ENCODE data around the gene ICAM4.

ICAM4 gene

DNA sequence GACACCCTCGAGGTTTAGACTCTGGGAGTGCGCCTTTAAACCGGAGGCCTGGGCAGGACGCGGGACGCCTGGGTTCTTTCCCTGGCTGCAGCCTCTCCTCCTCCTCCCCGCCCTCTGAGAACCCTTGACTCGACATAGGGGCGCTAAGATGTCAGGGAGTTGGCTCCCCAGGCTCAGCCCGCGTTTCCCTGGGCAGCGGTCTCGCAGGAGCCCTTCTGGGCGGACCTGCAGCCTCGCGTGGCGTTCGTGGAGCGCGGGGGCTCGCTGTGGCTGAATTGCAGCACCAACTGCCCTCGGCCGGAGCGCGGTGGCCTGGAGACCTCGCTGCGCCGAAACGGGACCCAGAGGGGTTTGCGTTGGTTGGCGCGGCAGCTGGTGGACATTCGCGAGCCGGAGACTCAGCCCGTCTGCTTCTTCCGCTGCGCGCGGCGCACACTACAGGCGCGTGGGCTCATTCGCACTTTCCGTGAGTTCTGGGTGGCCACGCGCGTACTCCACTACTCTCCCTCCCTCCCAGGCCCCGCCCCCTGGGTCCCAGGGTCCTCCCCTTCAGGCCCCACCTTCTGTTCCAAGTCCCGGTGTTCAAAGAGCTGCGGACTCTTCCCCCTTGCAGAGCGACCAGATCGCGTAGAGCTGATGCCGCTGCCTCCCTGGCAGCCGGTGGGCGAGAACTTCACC is 4.3 kb downstream of the ICAM4 start:
- DNase-seq (ENCODE audit: low spot score), result peak; percentile 67

DNA sequence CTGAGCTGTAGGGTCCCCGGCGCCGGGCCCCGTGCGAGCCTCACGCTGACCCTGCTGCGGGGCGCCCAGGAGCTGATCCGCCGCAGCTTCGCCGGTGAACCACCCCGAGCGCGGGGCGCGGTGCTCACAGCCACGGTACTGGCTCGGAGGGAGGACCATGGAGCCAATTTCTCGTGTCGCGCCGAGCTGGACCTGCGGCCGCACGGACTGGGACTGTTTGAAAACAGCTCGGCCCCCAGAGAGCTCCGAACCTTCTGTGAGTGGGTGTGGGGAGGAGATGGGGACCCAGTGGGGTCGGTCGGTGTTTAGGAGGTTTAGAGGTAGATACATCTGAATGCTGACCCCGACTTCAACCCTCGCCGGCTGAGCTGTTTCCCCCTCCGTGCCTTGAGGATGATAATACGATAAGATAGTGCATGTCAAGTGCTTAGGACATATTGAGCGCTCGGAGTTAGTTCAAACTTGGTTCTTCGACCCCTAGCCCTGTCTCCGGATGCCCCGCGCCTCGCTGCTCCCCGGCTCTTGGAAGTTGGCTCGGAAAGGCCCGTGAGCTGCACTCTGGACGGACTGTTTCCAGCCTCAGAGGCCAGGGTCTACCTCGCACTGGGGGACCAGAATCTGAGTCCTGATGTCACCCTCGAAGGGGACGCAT is 4.9 kb downstream of the ICAM4 start:
- DNase-seq (ENCODE audit: low spot score), result peak; percentile 64

DNA sequence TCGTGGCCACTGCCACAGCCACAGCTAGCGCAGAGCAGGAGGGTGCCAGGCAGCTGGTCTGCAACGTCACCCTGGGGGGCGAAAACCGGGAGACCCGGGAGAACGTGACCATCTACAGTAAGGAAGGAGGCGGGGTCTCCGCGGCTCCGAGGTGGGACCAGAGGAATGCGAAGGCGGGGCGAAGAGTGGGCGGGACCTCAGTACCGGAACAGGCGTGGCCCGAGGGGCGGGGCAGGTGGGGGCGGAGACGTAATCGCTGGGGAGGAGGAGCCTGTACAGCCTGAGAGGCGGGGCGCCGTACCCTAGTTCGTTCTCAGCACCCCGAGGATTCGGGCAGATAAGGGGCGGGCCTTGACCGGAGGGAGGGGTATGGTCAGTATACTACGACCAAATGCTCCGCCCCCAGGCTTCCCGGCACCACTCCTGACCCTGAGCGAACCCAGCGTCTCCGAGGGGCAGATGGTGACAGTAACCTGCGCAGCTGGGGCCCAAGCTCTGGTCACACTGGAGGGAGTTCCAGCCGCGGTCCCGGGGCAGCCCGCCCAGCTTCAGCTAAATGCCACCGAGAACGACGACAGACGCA is 5.5 kb downstream of the ICAM4 start:
- peak; percentile 73 for DNase-seq (ENCODE audit: low spot score)

DNA sequence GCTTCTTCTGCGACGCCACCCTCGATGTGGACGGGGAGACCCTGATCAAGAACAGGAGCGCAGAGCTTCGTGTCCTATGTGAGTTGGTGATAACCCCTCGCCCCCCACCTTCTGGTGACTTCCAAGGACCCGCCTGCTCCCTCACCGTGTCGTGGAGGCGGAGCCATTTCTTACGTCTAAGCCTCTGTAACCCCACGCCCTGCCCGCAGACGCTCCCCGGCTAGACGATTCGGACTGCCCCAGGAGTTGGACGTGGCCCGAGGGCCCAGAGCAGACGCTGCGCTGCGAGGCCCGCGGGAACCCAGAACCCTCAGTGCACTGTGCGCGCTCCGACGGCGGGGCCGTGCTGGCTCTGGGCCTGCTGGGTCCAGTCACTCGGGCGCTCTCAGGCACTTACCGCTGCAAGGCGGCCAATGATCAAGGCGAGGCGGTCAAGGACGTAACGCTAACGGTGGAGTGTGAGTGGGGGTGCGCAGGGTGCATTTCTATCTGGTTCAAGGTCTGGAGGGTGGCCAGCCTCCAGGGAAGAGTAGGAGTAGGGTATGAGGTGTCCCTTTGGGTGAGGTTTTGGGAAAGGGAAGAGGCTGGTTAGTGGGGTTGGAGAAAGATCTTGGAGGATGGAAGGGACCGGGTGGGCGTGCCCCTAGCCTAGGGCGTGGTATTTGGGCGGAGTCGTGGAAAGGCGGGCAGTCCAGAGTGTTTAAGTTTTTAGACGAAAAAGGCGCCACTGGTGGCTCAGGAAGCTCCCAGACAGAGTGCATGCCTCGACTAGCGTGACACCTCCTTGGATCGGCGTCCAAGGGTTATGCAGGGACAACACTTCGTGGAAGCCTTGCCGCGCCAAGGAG is 6.3 kb downstream of the ICAM4 start:
- DNase-seq (ENCODE audit: low spot score), result peak; percentile 62

DNA sequence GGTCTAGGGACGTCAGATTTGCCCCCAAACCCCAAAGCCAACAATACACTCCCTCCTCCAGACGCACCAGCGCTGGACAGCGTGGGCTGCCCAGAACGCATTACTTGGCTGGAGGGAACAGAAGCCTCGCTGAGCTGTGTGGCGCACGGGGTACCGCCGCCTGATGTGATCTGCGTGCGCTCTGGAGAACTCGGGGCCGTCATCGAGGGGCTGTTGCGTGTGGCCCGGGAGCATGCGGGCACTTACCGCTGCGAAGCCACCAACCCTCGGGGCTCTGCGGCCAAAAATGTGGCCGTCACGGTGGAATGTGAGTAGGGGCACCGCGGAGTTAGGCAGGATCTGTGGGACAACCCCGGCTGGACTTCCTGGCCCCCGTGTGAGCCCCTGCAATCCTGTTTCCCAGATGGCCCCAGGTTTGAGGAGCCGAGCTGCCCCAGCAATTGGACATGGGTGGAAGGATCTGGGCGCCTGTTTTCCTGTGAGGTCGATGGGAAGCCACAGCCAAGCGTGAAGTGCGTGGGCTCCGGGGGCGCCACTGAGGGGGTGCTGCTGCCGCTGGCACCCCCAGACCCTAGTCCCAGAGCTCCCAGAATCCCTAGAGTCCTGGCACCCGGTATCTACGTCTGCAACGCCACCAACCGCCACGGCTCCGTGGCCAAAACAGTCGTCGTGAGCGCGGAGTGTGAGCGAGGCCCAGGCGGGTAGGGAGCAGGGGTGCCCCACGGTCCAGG is 7.0 kb downstream of the ICAM4 start:
- no peak for DNase-seq (ENCODE audit: low spot score)

DNA sequence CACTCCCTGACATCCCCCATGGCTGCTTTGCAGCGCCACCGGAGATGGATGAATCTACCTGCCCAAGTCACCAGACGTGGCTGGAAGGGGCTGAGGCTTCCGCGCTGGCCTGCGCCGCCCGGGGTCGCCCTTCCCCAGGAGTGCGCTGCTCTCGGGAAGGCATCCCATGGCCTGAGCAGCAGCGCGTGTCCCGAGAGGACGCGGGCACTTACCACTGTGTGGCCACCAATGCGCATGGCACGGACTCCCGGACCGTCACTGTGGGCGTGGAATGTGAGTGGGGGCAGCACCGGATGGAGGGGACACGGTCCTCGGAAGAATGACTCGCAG is 7.6 kb downstream of the ICAM4 start:
- peak; percentile 63 for DNase-seq (ENCODE audit: low spot score)

DNA sequence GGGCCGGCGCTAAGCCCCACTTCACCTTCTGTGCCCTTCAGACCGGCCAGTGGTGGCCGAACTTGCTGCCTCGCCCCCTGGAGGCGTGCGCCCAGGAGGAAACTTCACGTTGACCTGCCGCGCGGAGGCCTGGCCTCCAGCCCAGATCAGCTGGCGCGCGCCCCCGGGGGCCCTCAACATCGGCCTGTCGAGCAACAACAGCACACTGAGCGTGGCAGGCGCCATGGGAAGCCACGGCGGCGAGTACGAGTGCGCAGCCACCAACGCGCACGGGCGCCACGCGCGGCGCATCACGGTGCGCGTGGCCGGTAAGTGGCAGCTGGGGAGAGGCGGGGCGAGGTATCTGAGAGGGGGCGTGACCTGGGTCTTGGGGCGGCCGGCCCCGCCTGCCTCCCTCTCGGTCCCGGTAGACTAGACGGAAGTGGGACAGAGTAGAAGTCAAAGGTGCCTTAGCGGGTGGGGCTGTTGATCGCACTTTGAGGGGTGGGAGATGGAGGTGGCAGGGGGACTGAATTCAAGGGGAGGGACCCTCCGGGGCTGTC is 8.6 kb downstream of the ICAM4 start:
- DNase-seq (ENCODE audit: low spot score), result no peak

DNA sequence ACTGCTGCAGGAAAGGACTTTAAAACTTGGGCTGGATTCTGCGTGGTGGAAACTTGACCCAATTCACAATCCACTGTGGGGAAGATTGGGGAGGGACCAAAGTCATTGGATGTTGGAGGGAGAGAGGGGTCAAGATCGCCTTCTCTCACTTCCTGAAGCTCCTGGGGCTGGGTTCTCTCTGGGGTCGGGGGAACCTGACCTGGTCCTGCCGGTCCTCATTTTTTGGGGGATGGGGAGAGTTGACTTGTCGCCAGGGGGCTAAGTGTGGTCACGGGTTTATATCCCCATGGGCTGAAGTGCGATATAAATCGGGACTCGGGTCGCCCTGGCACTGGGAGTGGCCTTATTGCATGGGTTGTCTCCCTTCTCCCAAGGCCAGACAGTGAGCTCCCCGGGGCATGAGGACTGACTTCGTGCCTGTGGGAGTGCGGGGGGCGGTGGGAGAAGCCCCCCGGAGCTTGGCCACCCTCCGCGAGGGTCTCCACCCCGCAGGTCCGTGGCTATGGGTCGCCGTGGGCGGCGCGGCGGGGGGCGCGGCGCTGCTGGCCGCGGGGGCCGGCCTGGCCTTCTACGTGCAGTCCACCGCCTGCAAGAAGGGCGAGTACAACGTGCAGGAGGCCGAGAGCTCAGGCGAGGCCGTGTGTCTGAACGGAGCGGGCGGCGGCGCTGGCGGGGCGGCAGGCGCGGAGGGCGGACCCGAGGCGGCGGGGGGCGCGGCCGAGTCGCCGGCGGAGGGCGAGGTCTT is 9.3 kb downstream of the ICAM4 start:
- DNase-seq (ENCODE audit: low spot score), result no peak

DNA sequence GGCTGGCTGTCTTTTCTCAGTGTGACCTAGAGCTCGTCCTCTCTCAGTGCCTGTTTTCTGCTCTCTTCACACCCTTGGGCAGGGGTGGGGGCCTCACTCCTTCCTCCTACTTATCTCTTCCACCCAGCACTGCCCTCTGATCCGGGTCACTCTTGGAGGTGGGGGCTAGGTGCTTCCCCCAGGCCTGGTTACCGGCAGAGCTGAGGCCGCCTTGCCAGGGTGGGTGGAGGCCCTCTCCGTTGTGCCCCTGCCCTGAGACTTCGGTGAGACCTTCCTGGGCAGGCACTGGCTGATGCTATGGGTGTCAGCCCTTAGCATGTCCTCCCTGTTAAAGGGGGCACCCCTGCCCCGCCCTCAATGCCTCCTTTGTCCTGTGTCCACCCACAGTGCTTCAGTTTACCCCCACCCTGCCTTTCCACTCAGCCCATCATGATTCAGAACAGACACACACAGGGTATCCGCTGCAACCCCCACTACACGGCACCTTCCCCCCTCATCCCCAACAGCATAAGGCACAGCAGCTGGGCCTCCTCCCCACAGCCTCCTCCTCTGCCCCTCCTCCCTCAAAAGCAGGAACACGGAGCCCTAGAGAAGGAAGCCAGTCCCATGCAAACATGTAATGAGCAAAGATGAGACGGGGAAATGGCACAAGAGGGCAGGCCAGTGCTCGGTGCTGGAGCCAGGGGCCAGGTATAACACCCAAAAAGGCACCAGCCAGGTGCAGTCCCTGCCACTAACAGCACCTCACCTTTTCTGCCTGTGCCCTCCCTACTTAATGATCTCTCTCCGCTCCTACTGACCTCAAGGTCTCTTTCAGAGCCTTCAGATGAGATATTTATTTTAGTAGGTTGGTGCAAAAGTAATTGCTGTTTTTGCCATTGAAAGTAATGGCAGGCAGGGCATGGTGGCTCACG is 13.0 kb downstream of the ICAM4 start:
- DNase-seq (ENCODE audit: low spot score), result no peak

DNA sequence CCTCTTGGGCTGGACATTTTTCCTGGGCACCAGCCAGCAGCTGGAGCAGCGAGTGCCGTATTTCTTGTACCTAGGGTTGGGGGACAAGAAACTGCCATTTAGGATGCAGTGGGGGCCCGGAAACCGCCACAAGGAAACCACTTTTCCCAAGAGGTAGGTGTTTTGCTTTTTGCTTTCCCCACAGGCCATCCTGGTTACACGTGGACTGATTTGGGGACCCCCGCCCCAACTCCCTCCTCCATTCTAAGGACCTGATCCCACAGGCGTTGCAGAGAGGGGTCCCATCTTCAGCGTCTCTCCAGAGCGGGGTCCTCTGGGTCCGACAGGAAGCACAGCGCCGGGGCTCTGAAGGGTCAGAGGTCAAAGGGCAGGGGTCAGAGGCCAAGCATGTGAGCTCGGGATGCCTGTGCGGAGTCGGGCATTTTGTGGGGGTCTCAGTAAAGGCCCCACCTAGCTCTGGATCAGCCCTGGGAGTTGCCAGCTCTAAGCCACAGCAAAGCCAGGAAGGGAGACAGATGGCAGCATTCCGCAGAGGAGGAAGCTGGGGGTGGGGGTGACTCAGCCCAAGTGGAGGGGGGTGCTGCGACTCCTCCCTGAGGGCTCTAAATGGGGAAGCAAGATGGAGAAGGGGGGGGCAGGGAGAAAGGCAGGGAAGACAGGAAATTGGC is 18.5 kb downstream of the ICAM4 start:
- no peak for DNase-seq (ENCODE audit: low spot score)

DNA sequence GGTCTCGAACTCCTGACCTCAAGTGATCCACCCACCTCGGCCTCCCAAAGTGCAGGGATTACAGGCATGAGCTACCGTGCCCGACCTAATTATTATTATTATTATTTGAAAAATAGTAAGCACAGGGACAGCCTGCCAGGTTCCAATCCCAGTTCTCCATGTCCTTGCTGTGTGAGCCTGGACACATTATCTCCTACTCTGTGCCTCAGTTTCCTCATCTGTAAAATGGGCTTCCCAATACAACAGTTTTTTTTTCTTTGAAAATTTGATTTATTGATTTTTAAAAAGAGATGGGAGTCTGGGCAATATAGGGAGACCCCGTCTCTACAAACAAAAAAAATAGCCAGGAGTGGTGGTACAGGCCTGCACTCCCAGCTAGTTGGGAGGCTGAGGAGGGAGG is 19.6 kb downstream of the ICAM4 start:
- no peak for DNase-seq (ENCODE audit: low spot score)

DNA sequence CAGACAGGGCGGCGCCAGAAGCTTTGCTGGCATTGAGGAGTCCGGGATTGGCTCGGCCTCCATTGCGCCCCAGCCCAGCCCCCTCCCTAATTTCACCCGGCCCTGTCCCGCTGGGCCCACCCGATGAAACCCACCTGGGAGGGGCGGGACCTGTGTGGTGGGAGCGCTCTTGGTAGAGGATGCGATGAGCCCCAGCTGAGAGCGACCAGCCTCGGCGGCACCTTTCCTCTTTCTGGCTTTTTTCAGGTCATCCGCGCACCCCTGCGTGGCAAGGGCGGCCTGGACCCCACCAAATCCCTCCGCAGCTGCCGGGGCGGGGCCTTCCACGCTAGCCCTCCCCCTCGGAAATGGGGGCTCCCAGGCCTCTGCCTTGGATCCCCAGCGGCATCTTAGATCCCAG is 22.7 kb downstream of the ICAM4 start, which contains the start of gene ZGLP1:
Gene ZGLP1 (minus strand): TSS at position 393 of the 400 bp plus-strand sequence.
- no peak for DNase-seq (ENCODE audit: low spot score)

DNA sequence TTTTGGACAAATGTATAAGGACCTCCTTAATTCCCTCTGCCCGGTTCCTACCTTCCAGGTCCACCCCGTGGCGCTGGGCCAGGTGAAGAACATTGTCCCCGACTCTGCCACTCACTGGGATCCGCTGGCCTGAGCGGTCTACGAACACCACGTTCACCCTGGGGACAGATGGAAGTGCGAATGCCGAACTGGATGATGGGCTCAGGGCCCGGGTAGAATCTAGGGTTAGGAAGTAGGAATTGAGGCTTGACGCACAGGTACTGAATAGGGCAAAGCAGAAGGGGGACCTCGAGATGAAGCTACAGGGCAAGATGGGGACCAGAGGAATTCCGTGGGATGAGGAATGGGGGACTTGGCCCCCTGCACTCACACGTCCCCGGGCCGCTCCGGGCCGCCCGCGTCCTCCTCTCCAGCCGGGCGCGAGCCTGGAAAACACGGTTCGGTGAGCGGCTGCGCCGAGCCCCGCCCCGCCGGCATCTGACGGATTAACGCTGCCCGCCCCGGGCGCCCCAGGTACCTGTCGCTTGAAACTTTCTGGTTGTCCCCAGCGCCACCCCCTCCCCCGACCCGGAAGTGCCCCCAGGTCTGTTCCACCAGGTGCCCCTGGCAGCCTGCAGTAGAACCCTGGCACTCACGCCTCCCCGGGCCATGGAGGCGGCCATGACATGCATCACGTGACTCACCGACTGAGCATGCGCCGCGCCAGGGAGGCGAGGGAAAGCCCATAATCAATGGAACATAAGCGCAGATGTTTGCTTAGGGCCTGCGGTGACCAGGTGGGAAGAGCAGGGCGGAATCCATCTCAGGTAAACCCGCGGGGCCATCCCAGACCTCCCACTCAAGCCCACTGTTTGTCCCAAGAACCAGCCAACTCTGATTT is 28.8 kb downstream of the ICAM4 start, which contains the start of gene FDX2:
Gene FDX2 (minus strand): TSS at position 681 of the 880 bp plus-strand sequence. CDS start 19 bp downstream, at position 662.
- peak; percentile 91 for DNase-seq (ENCODE audit: low spot score)

DNA sequence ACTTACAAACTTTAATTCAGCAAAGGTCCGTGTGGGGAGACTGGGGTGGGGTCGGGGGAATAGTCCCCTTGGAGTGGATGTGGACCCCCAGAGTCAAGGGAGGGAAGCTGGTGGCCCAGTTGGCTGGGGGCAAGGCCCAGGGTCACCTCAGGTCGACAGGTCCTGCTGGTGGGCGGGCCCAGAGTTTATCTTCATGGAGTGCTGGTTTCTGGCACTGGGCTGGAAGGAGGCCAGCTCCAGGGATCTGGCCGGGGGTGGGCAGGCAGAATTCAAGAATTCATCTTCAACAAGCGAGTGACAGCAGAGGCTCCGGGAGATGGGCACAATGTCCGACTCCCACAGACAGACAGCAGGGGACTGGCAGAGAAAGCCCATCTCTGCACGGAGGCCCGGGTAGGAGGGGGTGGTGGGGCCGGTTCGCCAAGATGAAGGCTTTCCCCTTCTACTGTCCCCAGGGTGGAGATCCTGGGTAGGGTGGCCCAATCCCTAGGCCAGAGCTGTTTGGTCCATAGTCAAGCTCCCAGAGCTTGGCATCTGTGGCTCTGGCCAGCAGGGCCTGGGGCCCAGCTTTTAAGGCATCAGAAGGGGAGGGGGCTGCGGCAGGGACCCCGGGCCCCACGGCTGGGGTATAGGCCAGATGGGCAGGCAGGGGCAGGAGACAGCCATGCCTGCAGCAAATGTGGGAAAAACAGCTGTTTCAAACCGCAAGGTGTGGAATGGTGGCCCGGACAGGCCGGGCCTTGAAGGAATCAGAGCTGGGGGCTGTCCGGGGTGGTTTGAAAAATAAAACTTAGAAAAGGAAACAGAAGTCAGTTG is 29.7 kb downstream of the ICAM4 start:
- DNase-seq (ENCODE audit: low spot score), result no peak

DNA sequence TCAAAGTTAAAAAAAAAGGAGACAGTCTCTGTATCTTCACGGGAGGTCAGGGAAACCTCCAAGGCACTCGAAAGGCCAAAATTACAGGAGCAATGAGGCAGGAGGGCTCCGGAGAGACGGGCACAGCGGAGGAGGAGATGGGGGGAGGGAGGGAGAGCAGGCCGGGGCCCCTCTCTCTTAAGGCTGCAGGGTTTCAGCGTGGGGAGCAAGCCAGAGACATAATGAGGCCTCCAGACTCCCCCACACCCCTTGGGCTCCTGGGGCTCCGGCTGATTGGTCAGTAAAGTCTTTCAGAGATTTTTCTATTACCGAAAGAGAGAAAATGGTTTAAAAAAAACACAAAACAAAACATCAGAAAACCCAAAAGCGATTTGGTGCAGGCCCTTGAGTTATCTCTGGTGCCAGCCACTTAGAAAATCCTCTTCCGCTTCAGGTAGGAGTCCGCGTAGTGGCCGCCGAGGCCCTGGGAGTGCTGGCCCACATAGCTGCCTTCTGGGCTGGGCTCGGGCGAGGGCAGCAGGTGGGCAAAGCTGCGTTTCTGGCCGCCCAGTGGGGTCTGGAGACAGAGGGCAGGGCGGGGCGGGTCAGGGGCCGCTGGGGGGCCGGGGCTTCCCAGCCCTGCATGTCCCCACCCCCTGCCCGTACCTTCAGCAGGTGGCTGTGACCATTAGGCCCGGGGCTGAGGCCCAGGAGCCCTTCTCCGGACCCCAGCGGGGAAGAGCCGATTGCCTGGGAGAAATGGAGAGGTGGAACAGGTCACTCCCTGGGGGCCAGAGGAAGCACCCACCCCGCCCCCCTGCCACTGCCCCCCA is 30.5 kb downstream of the ICAM4 start:
- no peak for DNase-seq (ENCODE audit: low spot score)

DNA sequence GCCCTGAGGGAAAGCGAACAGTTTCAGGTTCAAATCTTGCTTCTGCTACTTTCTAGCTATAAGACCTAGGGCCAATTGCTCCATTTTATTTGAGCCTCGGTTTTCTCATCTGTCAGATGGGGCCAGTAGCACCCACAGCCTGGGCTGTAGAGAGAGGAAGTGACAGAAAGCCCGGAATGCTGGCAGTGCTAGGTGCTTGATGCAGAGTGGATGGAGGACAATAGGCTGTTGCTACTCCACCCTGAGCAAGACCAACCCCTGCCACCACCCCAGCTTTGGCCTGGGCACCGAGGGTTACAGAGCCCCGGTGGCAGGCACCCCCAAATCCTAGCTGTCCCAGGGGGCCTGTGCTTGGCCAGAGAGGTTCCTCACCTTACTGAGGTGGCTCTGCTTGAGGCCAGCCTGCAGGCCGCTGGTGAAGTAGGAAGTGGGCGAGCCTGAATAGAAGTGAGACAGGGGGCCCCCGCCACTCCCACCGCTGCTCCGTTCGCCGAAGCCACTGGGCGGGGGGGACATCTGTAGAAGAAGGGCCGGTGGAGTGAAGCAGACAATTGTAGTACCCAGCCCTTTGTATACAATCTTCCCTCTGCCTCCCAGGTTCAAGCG is 31.2 kb downstream of the ICAM4 start:
- DNase-seq (ENCODE audit: low spot score), result no peak
